CD4-positive, alpha-beta T cell treated with Interleukin-17A for 1 hour (primary cell): Measurements from ENCODE around the gene PIGH.
"Not testable (repeated sequence)": the region's sequence is repeated elsewhere in the genome, so short reads cannot be mapped to it uniquely, and the experiment has no call there.

Experiments
- DNase-seq: peaks from one replicate; pipeline ENCODE4 v3.0.0-alpha.2; 2020

Gene PIGH

DNA sequence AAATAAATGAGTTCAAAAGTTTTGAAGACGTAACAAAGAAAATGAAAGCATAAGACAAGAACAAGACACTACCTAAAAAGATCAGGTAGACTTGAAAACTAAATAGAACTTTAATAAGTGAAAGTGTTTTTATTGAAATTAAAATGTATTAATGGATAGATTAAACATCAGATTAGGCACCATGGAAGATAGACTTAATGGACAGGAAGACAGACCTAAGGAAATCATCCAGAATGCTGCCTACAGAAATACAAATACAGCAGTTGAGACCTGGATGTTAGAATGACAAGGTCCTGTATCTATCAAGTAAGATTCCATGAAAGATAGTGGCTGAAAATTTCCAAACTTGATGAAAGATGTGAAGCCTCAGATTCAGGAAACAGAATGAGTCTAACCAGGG is 55.5 kb downstream of the PIGH start:
- DNase-seq: no peak

DNA sequence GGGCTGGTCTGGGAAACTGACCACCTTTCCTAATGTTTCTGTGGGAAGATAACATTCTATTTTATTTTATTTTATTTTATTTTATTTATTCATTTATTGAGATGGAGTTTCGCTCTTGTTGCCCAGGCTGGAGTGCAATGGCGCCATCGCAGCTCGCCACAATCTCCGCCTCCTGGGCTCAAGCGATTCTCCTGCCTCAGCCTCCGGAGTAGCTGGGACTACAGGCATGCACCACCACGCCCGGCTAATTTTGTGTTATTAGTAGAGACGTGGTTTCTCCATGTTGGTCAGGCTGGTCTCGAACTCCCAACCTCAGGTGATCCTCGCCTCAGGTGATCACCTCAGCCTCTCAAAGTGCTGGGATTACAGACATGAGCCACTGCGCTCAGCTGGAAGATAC is 57.4 kb downstream of the PIGH start:
- not testable (repeated sequence) for DNase-seq

DNA sequence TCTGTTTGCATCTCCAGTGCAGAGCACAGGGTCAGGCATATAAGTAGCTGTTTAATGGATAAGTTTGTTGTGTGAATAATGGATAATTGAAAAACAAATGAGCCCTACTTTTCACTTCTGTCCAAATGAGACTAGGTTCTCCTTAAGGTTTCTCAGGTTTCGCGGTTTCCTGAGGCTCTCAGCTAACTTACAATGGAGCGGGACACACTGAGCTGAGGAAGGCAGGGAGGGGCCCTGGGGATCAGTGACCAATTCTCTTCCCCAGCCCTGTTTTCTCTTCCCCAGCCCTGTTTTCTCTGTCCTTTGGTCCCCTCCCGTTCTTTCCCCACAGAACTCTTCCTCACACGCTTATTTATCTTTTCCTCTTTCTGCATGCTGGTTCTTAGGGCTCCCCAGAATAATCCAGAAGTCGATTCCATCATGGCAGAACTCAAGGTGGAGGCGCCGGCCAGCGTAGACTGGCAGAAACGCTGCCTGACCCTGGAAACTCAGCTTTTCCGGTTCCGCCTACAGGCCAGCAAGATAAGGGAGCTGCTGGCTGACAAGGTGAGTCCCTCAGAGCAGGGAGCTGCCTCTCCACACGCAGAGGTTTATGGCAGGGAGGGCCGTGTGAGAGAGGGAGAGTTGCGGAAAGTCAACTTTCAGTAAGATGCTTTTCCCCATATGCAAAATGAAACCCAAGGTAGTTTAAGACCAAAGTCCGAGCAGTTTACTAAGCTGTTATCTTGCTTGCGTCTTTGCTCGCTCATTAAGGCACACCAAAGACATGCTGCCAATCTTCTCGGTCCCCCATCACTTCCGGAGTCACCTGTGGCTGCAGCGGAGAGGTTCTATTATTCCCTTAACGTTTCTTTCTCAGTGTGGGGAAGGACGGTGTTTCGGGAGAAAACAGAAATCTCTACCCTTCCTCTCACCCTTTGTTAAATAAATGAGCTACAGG is 58.4 kb downstream of the PIGH start:
- DNase-seq: no peak
